Midbrain (tissue), 1 donor: ENCODE results near the gene ABCC1.
A peak's percentile ranks its signal among the peaks of the same experiment; 100 is the strongest.
"Not testable (repeated sequence)": the region's sequence is repeated elsewhere in the genome, so short reads cannot be mapped to it uniquely, and the experiment has no call there.

Experiments
- DNase-seq: peaks from one replicate; lab custom pipeline; 2025; lab: John Stamatoyannopoulos, UW

ABCC1 gene

DNA sequence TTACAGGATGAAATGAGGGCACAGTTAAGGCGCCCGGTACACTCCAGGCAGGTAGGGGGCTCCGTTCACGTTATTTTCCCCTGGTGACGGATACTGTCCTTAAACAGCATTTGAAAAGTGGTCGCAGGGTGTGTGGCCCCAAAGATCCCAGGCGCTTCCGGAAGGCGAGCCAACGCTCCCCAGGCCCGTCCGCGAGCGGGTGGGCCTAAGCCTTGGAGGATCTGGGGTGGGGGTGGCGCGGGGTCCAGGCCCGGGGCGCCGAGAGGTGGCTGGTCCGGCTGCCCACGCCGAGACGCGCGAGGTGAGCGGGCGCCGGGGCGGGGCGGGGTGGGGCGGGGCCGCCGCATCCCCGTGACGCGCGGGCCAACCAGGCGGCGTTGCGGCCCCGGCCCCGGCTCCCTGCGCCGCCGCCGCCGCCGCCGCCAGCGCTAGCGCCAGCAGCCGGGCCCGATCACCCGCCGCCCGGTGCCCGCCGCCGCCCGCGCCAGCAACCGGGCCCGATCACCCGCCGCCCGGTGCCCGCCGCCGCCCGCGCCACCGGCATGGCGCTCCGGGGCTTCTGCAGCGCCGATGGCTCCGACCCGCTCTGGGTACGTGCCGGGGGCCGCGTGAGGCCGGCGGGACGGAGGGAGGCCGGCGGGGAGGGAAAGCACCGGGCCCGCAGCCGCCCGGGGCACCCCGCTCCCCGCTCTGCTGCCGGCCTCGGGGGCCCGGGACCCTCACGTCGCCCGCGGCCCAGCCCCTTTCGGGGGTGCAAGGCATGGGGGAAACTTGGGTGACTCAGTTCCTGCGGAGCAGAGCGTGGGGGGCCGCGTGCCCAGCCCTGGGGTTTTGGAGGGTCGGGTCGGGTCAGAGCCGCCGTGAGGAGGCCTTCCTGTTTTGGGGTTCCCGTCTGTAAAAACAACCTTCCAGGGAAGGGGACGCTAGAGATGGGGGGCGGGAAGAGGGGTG is at the start of gene ABCC1:
TSS of gene ABCC1 (plus strand) at position 407 of the 951 bp plus-strand sequence. CDS start at position 543, 136 bp downstream.
- peak; percentile 22 for DNase-seq

GRCh38 chr16:15900357-15900756 is 49.1 kb upstream of the ABCC1 start:
- no peak for DNase-seq

DNA sequence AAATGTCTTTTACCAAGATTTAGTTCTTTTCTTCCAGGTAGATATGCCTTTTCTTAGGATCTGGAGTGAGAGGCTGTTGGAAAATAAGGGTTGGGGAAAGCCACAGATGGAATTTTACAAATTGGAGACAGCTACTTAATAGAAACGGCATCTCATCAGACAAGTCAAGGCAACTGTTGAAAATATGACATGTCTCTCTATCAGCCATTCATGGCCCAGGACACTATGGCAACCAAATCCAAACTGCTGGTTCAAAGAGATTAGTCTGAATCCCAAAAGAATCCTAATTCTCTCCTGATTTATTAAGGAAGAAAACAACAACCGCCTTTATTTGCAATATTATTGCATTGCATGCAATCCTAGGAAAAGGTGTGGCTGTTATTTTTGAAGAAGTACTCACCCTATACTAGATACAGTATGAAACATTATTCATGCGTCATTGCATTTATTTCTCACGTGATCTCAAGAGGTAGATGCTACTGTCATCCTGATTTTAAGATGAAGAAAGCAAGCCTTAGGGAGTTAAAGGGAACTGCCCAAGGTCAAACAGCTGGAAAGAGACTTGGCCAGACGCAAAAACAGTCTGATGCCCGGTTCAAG is 48.4 kb upstream of the ABCC1 start:
- no peak for DNase-seq

- DNase-seq = no peak
Measured at GRCh38 chr16:15903960-15904359, 45.5 kb upstream of the ABCC1 start.

- no peak for DNase-seq
Measured at GRCh38 chr16:15906439-15906838, 43.0 kb upstream of the ABCC1 start.

DNA sequence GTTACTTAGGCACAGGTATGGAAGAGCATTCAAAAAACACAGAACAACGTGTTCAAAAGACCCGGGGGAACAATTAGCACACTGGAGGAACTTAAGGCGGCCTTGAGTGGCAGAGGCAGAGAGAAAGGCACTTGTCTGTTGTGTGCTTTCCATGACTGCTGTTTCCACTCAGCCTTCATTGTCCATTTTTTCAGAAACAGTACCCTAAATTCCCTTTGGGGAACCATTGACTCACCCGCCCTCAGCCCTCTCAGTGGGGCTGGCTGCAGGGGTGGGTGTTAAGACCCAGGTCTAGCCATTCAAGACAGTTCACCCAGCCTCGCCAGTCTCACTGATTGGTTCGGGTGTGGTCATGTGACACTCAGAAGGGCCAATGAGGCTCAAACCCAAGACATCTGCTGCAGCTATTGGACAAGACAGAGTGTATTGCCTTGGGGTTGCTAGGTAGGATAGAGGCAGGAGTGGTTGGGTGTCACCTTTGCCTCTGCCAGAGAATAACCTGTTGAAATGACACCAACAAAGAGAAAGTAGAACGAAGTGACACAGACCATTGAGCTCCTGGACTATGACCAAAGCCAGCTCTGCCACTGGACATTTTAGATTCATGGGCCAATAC is 41.4 kb upstream of the ABCC1 start:
- no peak for DNase-seq

DNA sequence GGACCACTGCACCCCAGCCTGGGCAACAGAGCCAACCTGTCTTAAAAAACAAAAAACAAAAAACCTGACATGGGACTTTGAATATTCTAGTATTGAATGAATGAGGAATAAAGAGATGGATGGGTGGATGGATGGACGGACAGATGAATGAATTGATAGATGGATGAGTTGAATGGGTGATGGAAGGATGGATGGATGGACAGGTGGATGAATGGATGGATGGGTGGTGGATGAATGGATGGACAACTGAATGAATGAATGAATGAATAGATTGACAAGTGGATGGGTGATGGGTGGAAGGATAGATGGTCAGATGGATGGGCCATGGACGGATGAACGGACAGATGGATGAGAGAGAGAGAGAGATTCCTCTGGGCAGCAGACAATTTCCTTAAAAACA is 38.2 kb upstream of the ABCC1 start:
- DNase-seq = no peak

DNA sequence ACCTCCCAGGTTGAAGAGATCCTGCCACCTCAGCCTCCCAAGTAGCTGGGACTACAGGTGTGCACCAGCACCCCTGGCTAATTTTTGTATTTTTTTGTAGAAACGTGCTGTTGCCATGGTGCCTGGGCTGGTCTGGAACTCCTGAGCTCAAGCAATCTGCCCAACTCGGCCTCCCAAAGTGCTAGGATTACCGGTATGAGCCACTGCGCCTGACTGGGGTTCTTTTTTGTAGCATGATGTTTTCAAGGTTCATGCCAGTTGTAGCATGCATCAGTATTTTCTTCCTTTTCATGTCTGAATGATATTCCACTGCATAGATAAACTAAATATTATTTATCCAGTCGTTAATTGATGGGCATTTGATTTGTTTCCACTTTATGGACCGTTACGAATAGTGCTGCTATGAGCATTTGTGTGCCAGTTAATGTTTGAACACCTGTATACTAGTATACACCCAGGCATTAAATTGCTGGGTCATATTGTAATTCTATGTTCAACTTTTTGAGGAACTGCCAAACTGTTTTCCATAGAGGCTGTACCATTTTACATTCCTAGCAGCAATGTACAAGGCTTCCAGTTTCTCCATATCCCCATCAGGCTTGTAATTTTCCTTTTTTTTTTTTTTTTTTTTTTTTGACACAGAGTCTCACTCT is 36.2 kb upstream of the ABCC1 start:
- no peak for DNase-seq

DNA sequence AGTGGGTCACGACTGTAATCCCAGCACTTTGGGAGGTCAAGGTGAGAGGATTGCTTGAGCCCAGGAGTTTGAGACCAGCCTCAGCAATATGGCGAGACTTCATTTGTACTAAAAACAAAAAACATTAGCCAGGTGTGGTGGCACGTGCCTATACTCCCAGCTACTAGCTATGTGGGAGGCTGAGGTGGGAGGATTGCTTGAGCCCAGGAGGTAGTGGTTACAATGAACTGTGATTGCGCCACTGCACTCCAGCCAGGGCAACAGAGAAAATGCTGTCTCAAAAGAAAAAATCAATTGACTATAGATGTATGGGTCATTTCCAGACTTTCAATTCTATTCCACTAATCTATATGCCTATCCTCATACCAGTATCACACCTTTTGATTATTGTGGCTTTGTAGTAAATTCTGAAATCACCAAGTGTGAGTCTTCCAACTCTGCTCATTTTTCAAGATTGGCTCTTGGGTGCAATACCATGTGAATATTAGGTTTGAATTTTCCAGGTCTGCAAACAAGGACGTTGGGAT is 33.8 kb upstream of the ABCC1 start:
- DNase-seq = no peak

- no peak for DNase-seq
Measured at GRCh38 chr16:15916323-15916722, 33.1 kb upstream of the ABCC1 start.

- DNase-seq = not testable (repeated sequence)
Measured at GRCh38 chr16:15918314-15918713, 31.1 kb upstream of the ABCC1 start.

- no peak for DNase-seq
Measured at GRCh38 chr16:15919331-15919730, 30.1 kb upstream of the ABCC1 start.

DNA sequence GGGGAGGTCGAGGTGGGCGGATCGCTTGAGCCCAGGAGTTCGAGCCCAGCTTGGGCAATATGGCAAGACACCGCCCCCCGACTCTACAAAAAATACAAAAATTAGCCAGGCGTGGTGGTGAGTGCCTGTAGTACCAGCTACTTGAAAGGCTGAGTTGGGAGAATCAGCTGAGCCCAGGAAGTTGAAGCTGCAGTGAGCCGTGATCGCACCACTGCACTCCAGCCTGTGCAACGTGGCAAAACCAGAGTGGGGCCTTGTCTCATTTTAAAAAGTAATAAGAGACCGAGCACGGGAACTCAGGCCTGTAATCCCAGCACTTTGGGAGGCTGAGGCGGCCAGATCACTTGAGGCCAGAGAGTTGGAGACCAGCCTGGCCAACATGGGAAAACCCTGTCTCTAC is 24.4 kb upstream of the ABCC1 start:
- DNase-seq = no peak

DNA sequence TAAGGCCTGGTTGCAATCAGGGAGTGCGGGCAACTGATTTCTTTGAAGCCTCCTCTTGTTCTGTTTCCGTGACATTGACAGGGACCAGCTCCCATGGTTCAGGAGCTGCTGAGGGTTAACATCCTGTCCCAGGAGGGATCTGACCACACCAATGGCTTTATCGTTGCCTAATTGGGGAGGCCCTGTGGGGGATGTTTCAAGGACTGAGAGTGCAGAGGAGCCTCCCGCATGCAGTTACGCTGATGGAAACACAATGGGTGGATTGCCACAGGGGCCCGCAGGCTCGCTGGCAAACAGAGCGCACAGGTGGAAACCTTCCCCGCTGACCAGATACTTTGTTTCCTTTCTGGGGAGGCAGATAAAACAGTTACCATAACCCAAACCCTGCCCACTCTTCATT is 23.8 kb upstream of the ABCC1 start:
- DNase-seq = no peak

- DNase-seq = no peak
Measured at GRCh38 chr16:15928261-15929104, 20.9 kb upstream of the ABCC1 start.

DNA sequence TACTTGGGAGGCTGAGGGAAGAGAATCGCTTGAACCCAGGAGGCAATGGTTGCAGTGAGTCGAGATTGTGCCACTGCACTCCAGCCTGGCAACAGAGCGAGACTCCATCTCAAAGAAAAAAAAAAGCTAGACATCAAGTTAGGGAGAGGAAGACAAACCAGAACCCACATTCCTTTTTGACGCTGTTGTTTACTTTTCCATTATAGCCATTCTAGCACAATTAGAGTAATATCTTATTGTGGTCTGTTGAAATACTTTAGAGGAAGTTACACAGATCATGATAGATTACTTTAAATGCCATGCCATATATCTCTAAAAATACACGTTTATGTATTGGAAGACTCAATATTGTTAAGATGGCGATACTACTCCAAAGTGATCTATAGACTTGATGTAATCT is 16.5 kb upstream of the ABCC1 start:
- DNase-seq = no peak

GRCh38 chr16:15933781-15934180 is 15.6 kb upstream of the ABCC1 start:
- DNase-seq = no peak

GRCh38 chr16:15934991-15935390 is 14.4 kb upstream of the ABCC1 start:
- DNase-seq = no peak

- not testable (repeated sequence) for DNase-seq
Measured at GRCh38 chr16:15936809-15937208, 12.6 kb upstream of the ABCC1 start.

DNA sequence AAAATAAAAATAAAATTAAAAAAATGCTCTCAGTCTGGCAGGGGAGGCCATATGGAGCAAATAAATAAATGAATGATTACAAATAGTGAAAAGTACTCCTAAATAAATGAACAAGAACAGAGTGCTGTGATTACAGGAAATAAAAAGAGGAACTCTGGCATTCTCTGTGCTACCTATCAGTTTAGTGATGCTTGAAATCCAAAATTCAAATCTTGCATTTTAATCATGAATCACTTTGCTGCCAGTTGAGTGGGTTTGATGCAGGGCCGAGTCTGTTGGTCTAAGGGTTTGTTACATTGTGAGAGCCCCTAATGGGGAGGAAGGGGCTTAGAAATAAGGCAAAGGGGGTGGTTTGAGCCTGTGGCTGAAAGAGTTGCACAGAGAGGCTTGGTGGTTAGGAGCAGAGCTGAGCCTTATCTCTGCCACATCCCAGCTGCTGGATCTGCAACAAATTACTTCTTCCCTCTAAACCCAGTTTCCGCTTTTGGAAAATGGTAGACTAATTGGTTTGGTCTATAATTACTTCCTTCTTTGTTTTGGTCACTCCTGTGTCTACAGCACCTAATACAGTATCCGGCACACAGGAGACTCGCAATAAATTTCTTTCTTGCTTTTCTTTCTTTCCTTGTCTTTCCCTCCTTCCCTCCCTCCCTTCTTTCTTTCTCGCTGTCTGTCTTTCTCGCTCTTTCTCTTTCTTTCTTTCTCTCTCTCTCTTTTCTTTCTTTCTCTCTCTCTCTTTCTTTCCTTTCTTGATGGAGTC is 6.3 kb upstream of the ABCC1 start:
- no peak for DNase-seq
